Activated CD8-positive, alpha-beta T cell treated with anti-CD3 and anti-CD28 coated beads for 36 hours (primary cell): Measurements from ENCODE around the gene CLEC1A. TPM values are rescaled to one million over a fixed set of nuclear protein-coding genes. Genes with fewer than 3 reads are reported as not detected.

Source experiments
- ATAC-seq: fragments of 200-7000 bp; cut with Tn5 transposase; one replicate; pipeline ENCODE4 v1.10.0; 2021; ENCODE audit warnings: mild to moderate bottlenecking, moderate library complexity
- CTCF ChIA-PET: fragments of 350-600 bp; sonication (Branson Sonifier 250); formaldehyde crosslinking; loops from one replicate; lab custom pipeline; 2021; ENCODE audit warnings: antibody characterized with exemption; lab: Charles Lee
- POLR2A ChIA-PET: fragments of 350-600 bp; sonication (Branson Sonifier 250); formaldehyde crosslinking; loops from one replicate; lab custom pipeline; 2021; ENCODE audit warnings: antibody characterized with exemption; lab: Charles Lee
- DNase-seq: peaks from one replicate; pipeline ENCODE4 v3.0.0-alpha.2; 2020
- H3K27ac Mint-ChIP-seq: one replicate; pipeline ENCODE4 v1.8.0; 2021; ENCODE audit warnings: mild to moderate bottlenecking, mixed read lengths
- H3K27me3 Mint-ChIP-seq: one replicate; pipeline ENCODE4 v1.8.0; 2021; ENCODE audit warnings: mixed read lengths
- H3K36me3 Mint-ChIP-seq: one replicate; pipeline ENCODE4 v1.8.0; 2021; ENCODE audit warnings: low read depth, mixed read lengths
- H3K4me1 Mint-ChIP-seq: one replicate; pipeline ENCODE4 v1.8.0; 2021; ENCODE audit warnings: low read depth, mixed read lengths
- H3K4me3 Mint-ChIP-seq: one replicate; pipeline ENCODE4 v1.8.0; 2021; ENCODE audit warnings: mild to moderate bottlenecking, moderate library complexity, mixed read lengths
- H3K9me3 Mint-ChIP-seq: one replicate; pipeline ENCODE4 v1.8.0; 2021; ENCODE audit warnings: mixed read lengths
- CTCF ChIP-seq: fragments of 200-600 bp; IDR thresholded peaks from one replicate; pipeline ENCODE4 v1.8.0; 2022; ENCODE audit warnings: antibody characterized with exemption, mild to moderate bottlenecking
- intact Hi-C: fragments of 100-400 bp; cut with micrococcal nuclease; formaldehyde crosslinking; loops from one replicate; pipeline ENCODE4 v1.10.0; 2022
- total RNA-seq, 2 experiments: library from RNA; stranded (reverse); gene quantifications; one replicate each; pipeline ENCODE4 v1.2.3, GENCODE V29; 2021

The CLEC1A gene
- total RNA-seq, 2 experiments from 2014 or later: not detected

- CTCF ChIA-PET: no interaction called here
- DNase-seq (no peak), ATAC-seq (no peak)
- no peak overlapping the region for H3K4me3 Mint-ChIP-seq
- no peaks in the 10 kb centered on the region for H3K4me1 Mint-ChIP-seq
- no peaks in the 10 kb centered on the region for H3K9me3 Mint-ChIP-seq
- TF ChIP-seq CTCF: no peak
- no peak overlapping the region for H3K27ac Mint-ChIP-seq
- POLR2A ChIA-PET: no interaction called here
- intact Hi-C loops: loop anchor here (2.0 kb wide), 1 partner anchor 56 kb away; no protein-coding TSS in a partner anchor
- no peaks in the 10 kb centered on the region for H3K36me3 Mint-ChIP-seq
- peaks cover 16% of the 10 kb centered on the region for H3K27me3 Mint-ChIP-seq
These were observed 25.5 kb downstream of the CLEC1A start for GRCh38 chr12:10073261-10073660.

GRCh38 chr12:10072131-10072530 lies 26.7 kb downstream of the CLEC1A start:
- Mint-ChIP-seq H3K27me3 (peaks cover 24% of the 10 kb centered on the region), H3K4me3 (no peak overlapping the region), H3K27ac (no peak overlapping the region), H3K9me3 (no peaks in the 10 kb centered on the region), H3K36me3 (no peaks in the 10 kb centered on the region), H3K4me1 (no peaks in the 10 kb centered on the region)
- no peak for DNase-seq
- ChIA-PET POLR2A (no interaction called here), CTCF (no interaction called here)
- ATAC-seq: no peak
- TF ChIP-seq CTCF: no peak
- intact Hi-C loops: loop anchor here (2.0 kb wide), 1 partner anchor 57 kb away; no protein-coding TSS in a partner anchor

- no peaks in the 10 kb centered on the region for H3K36me3 Mint-ChIP-seq
- no peak overlapping the region for H3K4me3 Mint-ChIP-seq
- no peak for DNase-seq
- no peaks in the 10 kb centered on the region for H3K9me3 Mint-ChIP-seq
- no peak overlapping the region for H3K27ac Mint-ChIP-seq
- peaks cover 27% of the 10 kb centered on the region for H3K27me3 Mint-ChIP-seq
- ATAC-seq: no peak
- POLR2A ChIA-PET: no interaction called here
- CTCF ChIA-PET: no interaction called here
- intact Hi-C loops: no loop called here
- TF ChIP-seq CTCF: no peak
- no peaks in the 10 kb centered on the region for H3K4me1 Mint-ChIP-seq
These were observed 28.4 kb downstream of the CLEC1A start for GRCh38 chr12:10070380-10070779.

- Mint-ChIP-seq H3K36me3 (no peaks in the 10 kb centered on the region), H3K27me3 (peaks cover 27% of the 10 kb centered on the region), H3K4me1 (no peaks in the 10 kb centered on the region), H3K9me3 (no peaks in the 10 kb centered on the region), H3K4me3 (no peak overlapping the region), H3K27ac (no peak overlapping the region)
- DNase-seq (no peak), ATAC-seq (no peak)
- TF ChIP-seq CTCF: no peak
- ChIA-PET POLR2A (no interaction called here), CTCF (no interaction called here)
- intact Hi-C loops: no loop called here
These were observed 28.8 kb downstream of the CLEC1A start for GRCh38 chr12:10069976-10070375.

GRCh38 chr12:10069099-10069498 lies 29.7 kb downstream of the CLEC1A start:
- POLR2A ChIA-PET: no interaction called here
- intact Hi-C loops: no loop called here
- Mint-ChIP-seq H3K9me3 (no peaks in the 10 kb centered on the region), H3K27me3 (peaks cover 27% of the 10 kb centered on the region), H3K27ac (no peak overlapping the region), H3K36me3 (no peaks in the 10 kb centered on the region), H3K4me3 (no peak overlapping the region), H3K4me1 (no peaks in the 10 kb centered on the region)
- DNase-seq (no peak), ATAC-seq (no peak)
- TF ChIP-seq CTCF: no peak
- CTCF ChIA-PET: interaction anchor here (0.9 to 1.7 kb wide), 2 partner anchors 30 to 129 kb away, joined by 4 read pairs; no protein-coding TSS in a partner anchor
